ENCODE results near the gene DEFB129.

GRCh38 chr20:187733-188132 lies 39.3 kb upstream of the DEFB129 start:
- no peak for TF ChIP-seq CTCF (IDR thresholded peaks at IDR 0.05; ENCODE audit: insufficient read depth, low read length)
- TF ChIP-seq REST (IDR thresholded peaks at IDR 0.05; ENCODE audit: insufficient replicate concordance, low read depth), result no peak
- no peak for TF ChIP-seq POLR2AphosphoS5 (IDR thresholded peaks at IDR 0.05; ENCODE audit: low read depth)

Data from HL-60 (cell line).